Measurements from ENCODE around the gene DCST1. TPM values are rescaled to one million over a fixed set of nuclear protein-coding genes. Genes with fewer than 3 reads are reported as not detected.

Gene DCST1
- total and polyA plus RNA-seq, 2 of the 13 experiments (the other 11 are each of a cell fraction or from before 2014, with no cell fraction given), result 0.04 TPM; not detected in 1

GRCh38 chr1:155084722-155085503, 51.3 kb downstream of the DCST1 start (continued):
- TF ChIP-seq MTA3 (CRISPR knock-in tag; IDR thresholded peaks at IDR 0.05), result no peak
- peak; percentile 85; the same call in 1 of the 2 replicates for TF ChIP-seq NCOA1 (CRISPR knock-in tag; IDR thresholded peaks at IDR 0.05)
- no peak; the same call in 1 of the 2 replicates for TF ChIP-seq SNAPC2 (CRISPR knock-in tag; IDR thresholded peaks at IDR 0.05)
- no peak for TF ChIP-seq BHLHE40 (IDR thresholded peaks at IDR 0.05; ENCODE audit: low read length)
- no peak for TF ChIP-seq ZBTB3 (CRISPR knock-in tag; IDR thresholded peaks at IDR 0.05; ENCODE audit: borderline replicate concordance, low read depth)
- TF ChIP-seq AHDC1 (CRISPR knock-in tag; IDR thresholded peaks at IDR 0.05; ENCODE audit: borderline replicate concordance), result no peak; the same call in 1 of the 2 replicates
- no peak for TF ChIP-seq TMF1 (CRISPR knock-in tag; IDR thresholded peaks at IDR 0.05; ENCODE audit: low read depth)
- no peak; the same call in 1 of the 2 replicates for TF ChIP-seq ZNF337 (CRISPR knock-in tag; IDR thresholded peaks at IDR 0.05; ENCODE audit: borderline replicate concordance, low read depth)
- peak; percentile 39; the same call in 1 of the 2 replicates for TF ChIP-seq GFI1 (CRISPR knock-in tag; IDR thresholded peaks at IDR 0.05; ENCODE audit: borderline replicate concordance)
- TF ChIP-seq RAD21 (CRISPR knock-in tag; IDR thresholded peaks at IDR 0.05), result peak; percentile 94
- TF ChIP-seq ZNF510 (CRISPR knock-in tag; IDR thresholded peaks at IDR 0.05; ENCODE audit: low read depth), result no peak
- TF ChIP-seq CHCHD3 (CRISPR knock-in tag; IDR thresholded peaks at IDR 0.05), result no peak
- no peak for TF ChIP-seq FOXO4 (CRISPR knock-in tag; conservative IDR thresholded peaks at IDR 0.05)
- TF ChIP-seq PAX8 (CRISPR knock-in tag; IDR thresholded peaks at IDR 0.05; ENCODE audit: borderline replicate concordance), result no peak
- no peak for TF ChIP-seq HCFC1 (IDR thresholded peaks at IDR 0.05; ENCODE audit: low read depth, low read length)
- peak; percentile 25; the same call in 1 of the 2 replicates for TF ChIP-seq ZHX1 (CRISPR knock-in tag; IDR thresholded peaks at IDR 0.05; ENCODE audit: low read depth)
